Measurements from ENCODE around the gene OGFOD3. TPM values are rescaled to one million over a fixed set of nuclear protein-coding genes. Genes with fewer than 3 reads are reported as not detected.
"Not testable (repeated sequence)": the region's sequence is repeated elsewhere in the genome, so short reads cannot be mapped to it uniquely, and the experiment has no call there.

The OGFOD3 gene
- total RNA-seq, 1 donor from 2014 or later = 36.7 TPM

DNA sequence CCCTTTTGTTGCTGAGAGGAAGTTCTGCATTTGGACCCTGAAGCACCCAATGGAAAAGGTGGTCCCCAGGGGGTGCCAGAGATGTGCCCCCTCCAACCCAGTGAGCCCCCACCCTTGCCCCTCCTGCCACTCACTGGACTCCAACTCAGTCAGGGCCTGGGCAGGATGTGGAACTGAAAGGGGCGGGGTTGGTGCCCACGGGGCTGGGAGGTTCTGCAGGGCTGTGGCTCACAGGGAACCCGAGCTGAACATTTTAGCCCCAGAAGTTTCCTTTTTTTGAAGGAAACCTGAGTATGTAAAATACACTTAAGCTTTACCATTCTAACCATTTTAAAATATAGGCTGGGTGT, 15.8 kb upstream of the OGFOD3 start:
- no peak for DNase-seq (ENCODE audit: low read depth, low spot score)

DNA sequence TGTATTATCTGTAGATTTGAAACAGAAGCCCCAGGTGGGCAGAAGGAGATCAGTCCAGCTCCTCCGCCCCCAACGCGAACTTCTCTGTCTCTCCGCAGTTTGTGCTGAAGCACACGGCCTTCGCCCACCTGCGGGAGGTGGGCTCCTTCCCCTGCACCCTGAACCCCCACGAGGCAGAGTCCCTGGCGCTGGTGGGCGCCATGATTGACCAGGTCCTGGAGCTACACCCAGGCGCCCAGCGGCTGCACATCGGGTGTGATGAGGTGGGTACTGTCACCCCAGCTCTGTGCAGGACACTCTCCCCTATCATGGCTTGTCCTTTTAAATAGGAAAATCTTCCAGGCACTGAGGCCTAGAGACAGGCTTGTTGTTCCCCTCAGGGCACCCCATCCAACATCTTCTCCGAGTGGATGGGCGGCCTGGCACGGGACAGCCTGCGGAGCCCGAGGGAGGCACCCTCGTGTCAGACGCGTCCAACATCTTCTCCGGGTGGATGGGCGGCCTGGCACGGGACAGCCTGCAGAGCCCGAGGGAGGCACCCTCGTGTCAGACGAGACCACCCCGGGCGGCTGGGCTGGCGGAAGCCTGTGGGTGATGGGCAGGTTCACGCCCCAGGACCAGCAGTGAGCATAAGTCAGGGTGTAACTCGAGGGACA, 15.3 kb upstream of the OGFOD3 start:
- no peak for DNase-seq (ENCODE audit: low read depth, low spot score)

DNA sequence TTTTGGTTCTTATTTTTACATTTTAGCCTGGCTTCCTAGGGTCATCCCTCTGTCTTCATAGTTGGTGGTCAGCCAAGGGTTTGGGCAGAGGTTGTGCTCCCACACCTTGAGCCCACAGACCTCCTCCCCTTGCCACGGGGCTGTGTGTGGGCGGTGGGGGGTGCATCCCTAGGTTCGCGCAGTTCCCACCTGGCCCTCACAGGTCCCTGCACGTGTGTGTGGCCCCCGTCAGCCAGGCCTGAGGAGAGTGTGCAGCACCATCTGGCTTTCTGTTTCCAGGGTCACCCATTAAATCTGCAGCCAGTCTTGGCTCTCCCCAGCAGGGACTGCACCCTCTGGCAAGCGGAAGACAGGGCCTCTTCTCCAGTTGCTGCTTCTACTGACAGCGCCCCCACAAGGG, 13.6 kb upstream of the OGFOD3 start:
- DNase-seq (ENCODE audit: low read depth, low spot score) = no peak

DNA sequence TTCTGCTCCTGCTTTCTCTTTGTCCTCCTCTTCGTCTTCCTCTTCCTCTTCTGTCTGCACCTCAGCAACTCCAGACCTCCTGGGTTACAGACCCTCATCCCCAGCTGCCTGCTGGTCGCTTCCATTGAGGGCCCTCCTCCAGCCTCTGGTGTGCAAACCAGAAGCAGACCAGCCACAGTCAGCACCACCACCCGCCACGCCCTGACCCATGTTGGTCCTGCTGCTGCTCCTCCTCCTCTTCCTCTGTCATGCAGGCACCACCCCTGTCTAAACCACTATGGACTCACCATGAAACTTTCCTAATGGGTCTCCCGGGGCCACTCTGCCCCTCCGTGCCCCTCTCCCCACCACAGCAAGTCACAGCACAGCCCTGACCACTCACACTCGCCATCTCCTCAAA, 11.4 kb upstream of the OGFOD3 start:
- no peak for DNase-seq (ENCODE audit: low read depth, low spot score)

DNA sequence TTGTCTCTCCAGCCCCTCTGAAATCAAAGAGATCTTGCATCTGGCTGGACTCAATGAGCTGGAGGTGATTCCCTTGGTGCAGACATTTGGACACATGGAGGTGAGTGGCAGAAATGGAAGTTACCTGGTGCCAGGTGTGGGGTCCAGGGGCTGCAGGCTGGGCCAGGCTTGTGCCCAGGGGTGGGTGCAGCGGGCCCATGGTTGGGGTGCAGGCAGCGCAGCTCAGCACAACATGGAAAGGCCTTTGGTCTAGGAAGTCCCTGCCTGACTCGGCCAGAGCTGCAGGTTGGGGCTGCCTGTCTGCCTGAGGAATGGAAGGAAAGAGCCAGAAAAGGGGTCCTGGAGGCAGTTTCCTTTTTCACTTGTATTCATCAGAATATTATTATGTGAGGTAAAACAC, 10.2 kb upstream of the OGFOD3 start:
- no peak for DNase-seq (ENCODE audit: low read depth, low spot score)

DNA sequence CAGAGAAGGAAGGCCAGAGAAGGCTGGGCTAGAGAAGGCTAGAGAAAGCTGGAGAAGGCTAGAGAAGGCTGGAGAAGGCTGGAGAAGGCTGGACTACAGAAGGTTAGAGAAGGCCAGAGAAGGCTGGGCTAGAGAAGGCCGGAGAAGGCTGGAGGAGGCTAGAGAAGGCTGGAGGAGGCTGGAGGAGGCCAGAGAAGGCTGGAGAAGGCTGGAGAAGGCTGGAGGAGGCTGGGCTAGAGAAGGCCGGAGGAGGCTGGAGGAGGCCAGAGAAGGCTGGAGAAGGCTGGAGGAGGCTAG, 6.4 kb upstream of the OGFOD3 start:
- DNase-seq (ENCODE audit: low read depth, low spot score) = no peak

DNA sequence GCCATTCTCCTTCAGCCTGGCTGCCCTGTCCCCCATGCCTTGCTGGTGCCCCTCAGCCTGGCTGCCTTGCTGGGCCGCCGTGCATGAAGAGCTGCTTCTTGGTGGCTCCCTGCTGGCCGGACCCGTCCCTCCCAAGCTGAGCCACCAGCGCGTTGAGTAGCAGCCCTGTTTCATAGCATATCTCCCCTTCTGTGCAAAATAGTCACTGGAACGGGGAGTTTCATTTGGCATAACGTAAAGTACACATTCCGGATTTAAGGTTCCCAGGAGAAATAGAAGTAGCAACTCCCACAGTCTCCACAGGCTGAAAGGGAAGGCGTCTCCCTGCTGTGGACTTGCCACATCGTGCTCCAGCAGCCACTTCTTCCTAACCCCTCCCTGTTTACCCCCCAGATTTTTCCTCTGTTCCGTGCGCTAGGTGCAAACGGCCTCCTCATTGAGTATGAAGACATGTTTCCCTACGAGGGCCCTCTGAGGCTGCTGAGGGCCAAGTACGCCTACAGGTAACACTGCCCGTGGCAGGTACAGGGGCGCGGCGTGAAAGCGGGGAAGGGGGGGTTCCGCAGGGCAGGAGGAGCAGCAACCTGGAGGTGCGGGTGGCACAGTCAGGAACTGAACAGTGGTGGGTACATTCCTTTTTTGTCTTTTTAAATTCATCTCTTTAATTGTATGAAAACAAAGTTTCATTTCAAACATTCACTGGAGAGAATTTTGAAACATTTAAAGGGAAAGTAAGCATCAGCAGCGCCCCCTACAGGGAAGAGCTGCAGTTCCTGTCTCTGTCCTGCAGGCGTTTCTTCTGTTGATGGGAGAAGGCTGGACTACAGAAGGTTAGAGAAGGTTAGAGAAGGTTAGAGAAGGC, 5.8 kb upstream of the OGFOD3 start:
- DNase-seq (ENCODE audit: low read depth, low spot score) = no peak

DNA sequence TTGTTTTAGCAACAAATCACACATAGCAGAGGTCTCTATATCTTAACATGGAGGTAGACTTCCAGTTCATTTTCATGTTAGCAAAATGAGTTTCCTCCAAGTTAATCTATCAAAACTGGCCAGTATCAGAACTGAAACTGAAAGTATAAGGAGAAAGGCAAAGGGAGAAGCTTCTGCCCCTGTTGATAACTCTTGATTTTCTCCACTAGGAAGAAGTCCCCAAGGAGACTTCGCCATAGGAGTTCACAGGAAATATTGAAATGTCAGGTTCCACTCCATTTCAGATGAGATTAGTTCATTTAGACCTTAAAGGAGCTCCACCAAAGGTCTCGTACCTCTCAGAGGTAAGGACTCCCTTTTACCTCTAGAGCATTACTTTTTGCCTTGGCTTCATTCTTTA, 1.2 kb upstream of the OGFOD3 start:
- DNase-seq (ENCODE audit: low read depth, low spot score) = no peak

DNA sequence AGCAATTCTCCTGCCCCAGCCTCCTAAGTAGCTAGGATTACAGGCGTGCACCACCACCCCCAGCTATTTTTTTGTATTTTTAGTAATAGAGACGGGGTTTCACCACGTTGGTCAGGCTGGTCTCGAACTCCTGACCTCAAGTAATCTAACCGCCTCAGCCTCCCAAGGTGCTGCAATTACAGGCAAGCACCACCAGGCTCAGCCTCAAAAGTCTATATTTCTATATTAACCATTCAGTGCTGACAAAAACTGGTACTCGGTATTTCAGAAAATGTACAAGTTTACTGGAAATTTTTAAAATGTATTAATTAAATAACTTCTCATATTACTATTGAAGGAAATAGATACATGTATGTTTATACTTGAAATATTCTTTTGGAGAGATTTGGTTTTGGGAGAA, 1.6 kb downstream of the OGFOD3 start:
- no peak for DNase-seq (ENCODE audit: low read depth, low spot score)

DNA sequence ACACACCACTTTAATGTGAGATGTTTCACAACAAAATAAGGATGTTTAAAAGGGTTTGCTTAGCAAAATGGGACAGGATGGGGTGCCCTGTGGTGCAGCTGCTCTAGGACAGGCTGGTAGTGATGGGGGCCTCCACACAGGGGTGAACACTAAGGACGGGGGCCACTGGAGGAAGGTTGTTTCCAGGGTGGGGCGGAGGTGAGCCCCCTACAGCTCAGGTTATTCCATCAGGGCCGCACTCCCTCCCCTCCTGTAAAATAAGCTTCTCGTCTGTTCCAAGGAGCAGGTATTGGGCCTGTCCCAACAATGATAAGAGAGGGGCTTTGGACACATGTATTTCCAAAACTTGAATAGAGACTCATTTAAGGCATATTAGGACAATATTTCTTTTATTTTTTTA, 2.1 kb downstream of the OGFOD3 start:
- DNase-seq (ENCODE audit: low read depth, low spot score) = no peak

DNA sequence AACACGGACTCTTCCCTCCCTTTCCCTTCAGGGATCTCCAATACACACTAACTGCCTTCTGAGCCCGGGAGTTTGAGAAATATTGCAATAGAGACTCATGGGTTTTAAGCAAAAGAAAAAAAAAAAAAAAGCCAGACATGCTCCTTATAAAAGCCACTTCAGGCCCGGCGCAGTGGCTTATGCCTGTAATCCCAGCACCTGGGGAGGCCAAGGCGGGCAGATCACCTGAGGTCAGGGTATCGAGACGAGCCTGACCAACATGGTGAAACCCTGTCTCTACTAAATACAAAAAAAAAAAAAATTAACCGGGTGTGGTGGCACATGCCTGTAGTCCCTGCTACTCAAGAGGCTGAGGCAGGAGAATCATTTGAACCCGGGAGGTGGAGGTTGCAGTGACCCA, 2.6 kb downstream of the OGFOD3 start:
- no peak for DNase-seq (ENCODE audit: low read depth, low spot score)

DNA sequence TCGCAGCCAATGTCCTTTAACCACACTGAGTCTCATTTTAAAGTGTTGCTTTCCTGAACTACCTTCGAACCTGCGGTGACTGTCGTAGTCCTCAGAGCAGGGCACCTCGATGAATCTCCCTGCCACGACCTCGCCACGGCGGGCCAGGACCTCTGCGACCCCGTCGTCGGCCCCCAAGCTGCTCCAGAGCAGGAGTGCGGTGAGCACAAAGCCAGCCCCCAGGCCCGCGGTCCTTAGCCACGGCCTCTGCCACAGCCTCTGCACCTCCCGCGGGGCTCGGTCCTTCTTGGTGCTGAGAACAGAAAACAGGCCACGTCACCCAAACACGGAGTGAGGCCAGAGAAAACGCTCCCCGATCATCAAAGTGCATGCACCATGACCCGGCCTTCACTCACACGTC, 3.0 kb downstream of the OGFOD3 start:
- DNase-seq (ENCODE audit: low read depth, low spot score) = no peak

DNA sequence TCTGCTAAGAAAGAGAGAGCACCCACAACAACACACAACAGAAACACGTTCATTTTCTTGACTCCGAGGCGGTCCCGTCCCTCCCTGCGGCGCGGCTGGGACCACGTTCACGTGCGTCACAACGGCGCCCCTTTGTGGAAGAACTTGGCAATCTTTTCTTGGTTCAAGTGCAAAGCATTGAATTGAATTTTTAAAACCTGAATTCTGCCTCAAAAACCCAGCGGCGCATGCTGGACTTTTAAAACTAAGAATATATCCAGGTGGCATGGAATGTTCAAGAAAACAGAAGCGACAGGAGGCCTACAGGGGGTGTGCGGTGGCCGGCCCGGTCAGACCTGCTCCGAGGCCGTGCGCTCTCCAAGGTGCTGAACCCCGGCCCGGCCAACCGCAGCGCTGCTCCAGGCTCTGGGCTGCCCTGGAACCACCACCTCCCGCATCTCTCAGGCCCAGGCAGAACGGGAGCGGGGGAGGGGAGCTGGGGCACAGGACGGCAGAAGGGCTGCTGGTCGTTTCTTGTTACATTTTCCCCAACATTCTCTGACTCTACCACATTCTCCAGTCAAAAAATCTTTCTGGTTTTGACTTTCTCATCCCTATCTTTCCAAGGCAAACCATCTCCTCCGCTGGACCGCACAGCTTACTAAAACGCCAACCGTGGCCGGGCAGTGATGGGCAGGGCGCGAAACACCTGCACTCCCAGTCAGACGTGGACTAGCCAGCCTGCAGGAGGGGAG, 3.7 kb downstream of the OGFOD3 start:
- DNase-seq (ENCODE audit: low read depth, low spot score) = no peak

DNA sequence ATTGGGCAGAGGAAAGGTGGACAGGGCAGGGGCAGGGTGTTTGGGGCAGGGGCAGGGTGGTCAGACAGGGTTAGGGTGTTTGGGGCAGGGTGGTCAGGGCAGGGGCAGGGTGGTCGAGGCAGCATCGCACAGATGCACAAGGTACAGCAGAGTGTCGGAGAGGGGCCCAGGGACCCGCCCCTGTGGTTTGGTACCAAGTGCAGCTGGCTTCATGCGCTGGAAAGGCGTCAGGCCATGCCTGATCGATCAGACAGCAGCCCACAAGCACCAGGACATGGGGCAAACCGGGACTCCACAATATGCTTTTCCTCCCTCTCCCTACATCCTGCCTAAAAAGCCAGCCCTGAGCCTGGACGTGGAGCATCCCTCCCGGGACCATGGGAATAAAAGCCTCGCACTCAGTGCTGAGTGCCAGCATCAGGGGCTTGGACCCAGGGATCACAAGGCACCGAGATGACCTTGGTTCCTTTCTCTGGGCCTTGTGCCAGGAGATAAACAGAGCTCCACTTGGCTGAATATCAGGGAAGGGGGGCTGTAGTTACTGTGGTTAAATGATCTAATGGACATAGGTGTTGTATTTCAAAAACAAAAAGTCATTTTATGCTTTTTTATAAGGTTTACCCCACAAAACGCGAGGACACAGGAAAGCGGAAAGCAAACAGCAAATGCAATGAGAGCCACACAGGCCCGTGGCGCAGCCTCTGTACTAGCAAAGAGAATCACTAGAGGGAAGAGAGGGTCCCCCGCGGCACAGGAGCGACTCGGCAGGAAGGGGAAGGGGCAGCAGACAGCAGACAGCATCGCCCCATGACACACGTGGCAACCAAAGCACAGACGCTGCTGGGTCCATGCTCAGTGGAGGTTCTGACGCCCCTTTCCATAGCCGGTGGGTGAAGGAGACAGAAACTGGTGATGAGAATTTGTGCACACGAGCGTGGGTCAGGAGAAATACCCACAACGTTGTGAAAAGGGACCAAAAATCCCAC, 5.6 kb downstream of the OGFOD3 start:
- no peak for DNase-seq (ENCODE audit: low read depth, low spot score)

DNA sequence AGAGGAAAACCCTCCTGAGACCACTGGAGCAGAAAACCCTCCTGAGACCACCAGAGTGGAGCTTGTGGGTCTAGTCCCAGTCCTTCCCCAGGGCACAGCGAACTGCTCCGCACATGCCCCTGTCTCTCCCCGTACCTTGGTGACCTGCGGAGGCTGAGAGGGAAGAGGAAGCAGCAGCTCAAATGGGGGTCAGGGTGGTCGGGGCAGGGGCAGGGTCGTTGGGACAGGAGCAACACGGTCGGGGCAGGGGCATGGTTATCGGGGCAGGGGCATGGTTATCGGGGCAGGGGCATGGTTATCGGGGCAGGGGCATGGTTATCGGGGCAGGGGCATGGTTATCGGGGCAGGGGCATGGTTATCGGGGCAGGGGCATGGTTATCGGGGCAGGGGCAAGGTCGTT, 6.3 kb downstream of the OGFOD3 start:
- not testable (repeated sequence) for DNase-seq (ENCODE audit: low read depth, low spot score)

DNA sequence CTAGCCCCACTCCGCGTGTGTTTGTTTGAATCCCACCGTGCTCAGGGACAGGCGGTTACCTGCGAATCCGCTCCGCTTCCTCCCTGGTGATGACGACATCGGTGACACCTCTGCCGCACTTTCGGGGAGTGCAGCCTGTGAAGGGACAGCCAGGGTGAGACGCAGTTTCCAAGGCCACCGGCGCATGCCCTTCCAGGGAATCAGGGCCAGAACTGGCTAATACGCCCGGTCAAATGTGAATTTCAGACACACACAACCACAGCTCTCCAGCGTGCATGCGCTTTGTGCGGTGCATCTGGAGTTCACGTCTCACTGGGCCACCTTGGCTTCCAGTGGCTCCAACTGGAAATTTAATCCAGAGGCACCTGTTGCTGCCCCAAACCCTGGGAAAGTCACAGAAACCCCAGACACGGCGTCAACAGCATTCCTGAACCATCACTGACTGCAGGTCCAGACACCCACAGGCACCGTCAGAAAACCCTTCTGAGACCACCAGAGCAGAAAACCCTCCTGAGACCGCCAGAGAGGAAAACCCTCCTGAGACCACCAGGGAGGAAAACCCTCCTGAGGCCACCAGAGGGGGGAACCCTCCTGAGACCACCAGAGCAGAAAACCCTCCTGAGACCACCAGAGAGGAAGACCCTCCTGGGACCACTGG, 6.9 kb downstream of the OGFOD3 start:
- DNase-seq (ENCODE audit: low read depth, low spot score) = no peak

DNA sequence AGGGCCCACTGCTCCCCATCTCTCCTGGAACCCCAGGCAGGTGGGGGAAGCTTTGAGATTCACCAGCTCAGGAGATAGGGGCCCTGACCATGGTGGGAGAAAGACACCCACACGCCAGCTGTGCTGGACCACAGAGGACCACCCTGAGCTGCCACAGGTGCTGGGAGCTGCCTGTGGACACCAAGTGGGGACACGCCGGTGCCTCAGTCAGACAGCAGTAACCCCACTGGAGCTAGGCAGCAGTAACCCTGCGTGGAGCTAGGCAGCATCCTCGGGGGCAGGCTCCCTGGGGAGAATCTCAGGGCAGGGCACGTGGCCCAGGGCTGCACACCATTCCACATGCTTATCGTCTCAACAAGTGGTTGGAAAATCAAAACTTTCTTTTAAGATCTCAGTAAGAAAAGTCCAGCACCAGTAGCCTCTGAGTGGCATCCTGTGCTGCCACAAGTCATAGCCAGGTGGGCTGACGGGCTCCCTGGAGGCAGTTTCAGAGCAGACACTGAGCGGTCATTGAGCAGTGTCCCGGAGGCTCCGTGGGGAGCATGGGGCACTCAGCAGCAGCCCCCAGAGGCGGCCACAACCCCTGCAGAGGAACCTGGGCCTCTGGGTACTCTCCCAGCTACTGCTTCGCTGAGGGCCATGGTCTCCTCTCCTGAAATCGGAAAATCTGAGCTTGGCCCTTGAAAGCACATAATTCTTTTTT, 8.2 kb downstream of the OGFOD3 start:
- DNase-seq (ENCODE audit: low read depth, low spot score) = no peak

DNA sequence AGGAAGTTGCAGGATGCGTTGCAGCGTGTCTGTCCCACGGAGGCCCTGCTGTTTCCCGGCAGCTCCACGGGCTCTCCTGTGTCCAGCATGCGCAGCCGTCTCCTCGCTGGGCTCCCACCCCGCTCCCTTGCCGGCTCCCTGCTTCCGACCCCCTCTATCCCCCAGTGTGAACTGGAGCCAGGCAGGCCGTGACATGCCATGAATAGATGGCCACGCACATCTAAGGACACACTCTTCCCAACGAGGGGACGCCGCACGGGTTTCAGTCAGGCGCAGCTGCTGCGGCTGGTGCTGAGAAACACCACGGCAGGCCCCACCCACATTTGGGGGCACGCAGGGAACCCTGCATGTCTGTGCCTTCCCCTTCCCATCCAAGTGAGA, 9.5 kb downstream of the OGFOD3 start:
- DNase-seq (ENCODE audit: low read depth, low spot score) = no peak

DNA sequence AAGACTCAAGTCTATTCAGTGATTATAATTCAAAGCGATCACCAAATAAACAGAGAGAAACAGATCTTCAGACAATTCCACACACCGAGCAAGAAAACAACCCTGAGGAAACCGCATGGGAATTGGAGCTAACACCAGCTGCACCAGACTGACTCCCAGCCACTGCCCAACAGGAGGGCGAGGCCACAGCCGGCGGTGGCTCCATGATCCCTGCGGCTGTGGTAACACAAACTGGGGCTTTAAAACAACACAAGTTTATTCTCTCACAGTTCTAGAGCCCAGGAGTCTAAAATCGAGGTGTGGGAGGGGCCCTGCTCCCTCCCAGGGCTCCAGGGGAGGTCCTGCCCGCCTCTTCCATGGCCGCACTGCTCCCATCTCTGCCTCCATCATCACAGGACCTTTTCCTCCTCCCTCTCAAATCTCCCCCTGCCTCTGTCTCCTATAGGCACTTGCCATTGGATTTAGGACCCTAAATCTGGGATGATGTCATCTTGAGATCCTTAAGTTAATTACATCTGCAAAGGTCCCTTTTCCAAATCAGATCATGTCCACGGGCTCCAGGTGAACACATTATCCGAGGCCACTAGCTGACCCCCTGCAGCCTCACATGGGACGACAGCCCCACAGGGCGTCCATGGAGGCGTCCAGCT, 10.0 kb downstream of the OGFOD3 start:
- DNase-seq (ENCODE audit: low read depth, low spot score) = no peak

DNA sequence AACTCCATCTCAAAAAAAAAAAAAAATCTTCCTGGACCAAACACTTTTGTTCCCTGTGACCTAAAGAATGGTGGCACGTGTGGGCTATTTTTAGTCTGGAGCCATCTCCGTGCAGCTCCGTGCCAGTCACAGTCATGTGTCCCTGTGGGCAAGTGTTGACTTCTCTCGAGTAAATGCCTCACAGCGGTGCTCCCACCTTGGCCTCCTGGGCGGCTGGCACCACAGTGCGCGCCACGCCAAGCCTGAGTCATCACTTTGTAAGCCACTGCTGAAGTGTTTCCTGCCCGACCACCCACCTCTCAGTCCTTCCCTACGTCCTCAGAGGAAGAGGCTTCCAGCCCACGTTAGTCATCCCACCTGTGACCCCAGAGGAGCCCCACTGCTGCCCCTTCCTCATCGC, 11.1 kb downstream of the OGFOD3 start:
- no peak for DNase-seq (ENCODE audit: low read depth, low spot score)

Data from pulmonary artery endothelial cell (primary cell).